ENCODE measurements around the gene TALDO1.

The TALDO1 gene

DNA sequence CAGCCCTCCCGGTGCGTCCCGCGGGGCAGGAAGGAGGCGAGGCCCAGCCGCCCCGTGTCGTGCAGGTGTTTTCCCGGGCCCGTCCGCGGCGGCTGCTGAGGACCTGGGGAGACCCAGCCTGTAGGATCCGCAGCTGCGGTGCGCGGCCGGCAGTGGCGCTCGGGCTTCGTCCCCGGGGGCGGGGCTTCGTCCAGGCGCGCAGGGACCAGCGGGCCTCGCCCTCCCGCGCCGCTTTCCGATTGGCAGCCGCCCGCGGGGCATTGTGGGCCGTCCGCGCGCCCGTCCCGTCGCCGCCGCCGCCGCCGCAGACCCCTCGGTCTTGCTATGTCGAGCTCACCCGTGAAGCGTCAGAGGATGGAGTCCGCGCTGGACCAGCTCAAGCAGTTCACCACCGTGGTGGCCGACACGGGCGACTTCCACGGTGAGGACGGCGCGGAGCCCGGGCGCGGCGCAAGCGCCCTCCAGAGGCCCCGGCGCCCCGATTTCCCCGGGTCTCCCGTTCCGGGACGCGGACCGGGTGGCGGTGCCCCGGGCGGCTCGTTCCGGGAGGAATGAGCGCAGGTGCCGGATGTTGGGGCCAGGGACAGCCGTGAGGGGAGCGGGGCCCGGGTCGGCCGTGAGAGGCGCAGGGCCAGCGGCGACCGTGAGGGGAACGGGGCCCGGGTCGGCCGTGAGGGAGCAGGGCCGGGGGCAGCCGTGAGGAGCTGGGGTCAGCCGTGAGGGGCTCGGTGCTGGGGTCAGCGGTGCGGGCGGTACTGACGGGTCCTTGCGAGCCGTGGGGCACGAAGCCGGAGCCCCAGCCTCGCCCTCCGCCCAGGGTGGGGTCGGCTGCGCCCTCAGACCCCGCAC, at the start of gene TALDO1:
Gene TALDO1 (plus strand): TSS at position 307 of the 849 bp plus-strand sequence. CDS start 18 bp downstream, at position 325.
- DNase-seq, result peak; percentile 93

DNA sequence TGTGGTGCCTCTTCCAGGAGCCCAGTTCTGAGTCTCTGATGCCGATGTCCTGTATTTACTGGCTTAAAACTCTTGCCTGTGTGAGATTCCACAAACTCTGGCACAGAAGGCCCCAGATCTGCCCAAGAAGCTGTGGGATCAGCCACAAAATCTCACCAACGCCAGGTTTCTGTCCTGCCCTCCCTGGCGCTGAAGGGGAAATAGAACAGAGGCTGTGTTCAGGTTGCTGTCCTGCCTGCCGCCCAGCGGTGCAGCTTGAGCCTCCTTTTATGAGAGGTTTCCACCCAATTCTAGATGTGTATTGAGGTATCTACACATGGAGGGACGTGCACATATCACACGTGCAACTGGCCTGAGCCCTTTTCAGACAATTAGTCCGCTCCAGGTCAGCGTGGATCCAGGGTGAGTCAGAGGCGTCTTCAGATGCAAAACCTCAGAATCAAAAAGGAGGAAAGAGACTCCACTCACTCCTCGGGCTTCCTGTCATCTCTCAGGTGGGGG, 49.4 kb upstream of the TALDO1 start:
- DNase-seq, result no peak

DNA sequence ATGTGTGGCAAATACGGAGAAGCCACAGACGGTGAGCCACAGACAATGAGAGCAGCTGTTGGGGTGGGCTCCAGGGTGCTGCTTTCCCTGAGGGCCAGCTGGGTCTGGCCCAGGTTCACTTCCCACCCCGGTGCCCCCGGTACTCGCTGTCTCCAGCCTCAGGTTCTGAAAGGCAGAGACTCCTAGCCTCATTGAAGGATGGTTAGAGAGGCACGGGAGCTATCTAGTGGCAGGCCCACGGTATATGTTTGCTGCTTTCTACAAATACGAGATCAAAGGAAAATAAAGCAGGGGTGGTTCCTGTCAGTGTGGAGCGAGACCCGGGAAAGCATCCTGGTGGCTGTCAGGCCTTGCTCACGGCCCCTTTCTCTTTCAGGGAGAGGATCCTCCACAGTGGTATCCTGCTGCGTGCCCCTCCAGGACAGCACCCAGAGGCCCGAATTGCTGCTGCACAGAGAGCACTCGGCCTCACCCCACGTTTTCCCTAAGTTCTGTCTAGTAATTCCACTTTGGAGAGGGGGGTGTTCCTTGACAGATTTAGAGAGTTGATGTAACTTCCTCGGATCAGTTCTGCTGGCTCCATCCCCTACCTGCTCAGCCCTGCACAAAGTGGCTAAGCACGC, 48.7 kb upstream of the TALDO1 start:
- no peak for DNase-seq

DNA sequence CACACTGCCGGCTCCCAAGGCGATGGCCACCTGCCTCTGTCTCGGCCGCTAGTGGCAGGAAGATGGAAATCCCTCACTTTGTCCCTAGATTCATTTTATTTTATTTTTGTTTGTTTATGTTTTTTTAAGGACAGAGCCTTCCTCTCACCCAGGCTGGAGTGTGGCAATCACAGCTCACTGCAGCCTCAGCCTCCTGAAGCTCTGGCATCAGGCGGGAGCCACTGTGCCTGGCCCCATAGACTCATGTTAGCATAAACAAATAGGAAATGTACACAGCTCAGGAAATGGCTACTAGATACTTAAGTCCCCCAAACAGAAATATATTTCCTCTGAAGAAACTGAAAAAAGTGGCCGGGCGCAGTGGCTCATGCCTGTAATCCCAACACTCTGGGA, 48.2 kb upstream of the TALDO1 start:
- DNase-seq, result no peak

DNA sequence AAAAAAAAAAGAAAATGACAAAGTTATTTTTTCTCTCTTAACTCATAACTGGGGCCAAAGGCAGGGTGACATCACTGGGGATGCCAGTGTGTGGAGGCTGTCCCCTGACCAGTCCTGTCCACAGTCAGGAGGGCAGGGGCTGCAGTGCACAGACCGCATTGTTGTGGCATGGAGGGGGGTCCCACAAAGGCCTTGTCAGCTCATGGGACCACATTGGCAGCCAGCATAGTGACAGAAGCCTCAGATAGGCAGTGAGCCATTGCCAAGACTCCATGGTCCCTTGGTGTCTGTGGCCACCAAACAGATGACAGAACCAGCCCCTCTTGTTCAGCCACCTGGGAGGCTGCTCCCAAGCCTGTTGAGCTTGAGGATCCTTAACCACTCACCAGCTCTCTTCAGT, 47.5 kb upstream of the TALDO1 start:
- no peak for DNase-seq

DNA sequence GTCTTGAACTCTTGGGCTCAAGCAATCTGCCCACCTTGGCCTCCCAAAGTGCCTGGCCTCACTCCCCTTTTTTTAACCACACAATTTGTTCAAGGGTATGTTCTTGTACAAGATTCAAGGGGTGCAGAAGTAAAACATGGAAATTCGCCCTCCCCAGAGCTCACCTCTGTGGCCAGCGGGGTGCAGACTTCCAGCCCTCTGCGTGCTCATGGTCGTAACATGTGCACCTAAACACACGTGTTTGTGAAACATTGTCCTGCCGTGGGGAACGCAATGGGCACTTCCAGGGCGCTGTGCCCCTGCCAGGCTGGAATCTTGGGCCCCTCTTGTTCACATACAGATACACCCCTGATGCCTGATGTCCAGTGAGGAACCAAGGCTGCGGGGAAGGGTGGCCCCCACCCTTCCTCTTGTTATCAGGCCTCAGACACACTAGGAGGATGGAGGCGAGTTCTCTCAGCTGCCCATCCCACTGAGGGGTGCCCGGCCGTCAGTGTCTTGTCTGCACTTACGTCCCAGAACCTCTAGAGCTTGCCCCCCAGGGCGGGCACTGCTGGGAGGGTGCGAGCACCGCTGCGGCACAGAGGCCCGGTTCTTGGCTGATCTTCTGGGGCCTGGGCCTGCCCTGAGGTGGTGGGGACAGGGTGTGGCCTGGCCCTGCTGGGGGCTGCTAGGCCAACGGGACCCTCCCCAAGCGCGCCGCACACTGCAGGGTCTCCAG, 45.4 kb upstream of the TALDO1 start:
- DNase-seq, result no peak

DNA sequence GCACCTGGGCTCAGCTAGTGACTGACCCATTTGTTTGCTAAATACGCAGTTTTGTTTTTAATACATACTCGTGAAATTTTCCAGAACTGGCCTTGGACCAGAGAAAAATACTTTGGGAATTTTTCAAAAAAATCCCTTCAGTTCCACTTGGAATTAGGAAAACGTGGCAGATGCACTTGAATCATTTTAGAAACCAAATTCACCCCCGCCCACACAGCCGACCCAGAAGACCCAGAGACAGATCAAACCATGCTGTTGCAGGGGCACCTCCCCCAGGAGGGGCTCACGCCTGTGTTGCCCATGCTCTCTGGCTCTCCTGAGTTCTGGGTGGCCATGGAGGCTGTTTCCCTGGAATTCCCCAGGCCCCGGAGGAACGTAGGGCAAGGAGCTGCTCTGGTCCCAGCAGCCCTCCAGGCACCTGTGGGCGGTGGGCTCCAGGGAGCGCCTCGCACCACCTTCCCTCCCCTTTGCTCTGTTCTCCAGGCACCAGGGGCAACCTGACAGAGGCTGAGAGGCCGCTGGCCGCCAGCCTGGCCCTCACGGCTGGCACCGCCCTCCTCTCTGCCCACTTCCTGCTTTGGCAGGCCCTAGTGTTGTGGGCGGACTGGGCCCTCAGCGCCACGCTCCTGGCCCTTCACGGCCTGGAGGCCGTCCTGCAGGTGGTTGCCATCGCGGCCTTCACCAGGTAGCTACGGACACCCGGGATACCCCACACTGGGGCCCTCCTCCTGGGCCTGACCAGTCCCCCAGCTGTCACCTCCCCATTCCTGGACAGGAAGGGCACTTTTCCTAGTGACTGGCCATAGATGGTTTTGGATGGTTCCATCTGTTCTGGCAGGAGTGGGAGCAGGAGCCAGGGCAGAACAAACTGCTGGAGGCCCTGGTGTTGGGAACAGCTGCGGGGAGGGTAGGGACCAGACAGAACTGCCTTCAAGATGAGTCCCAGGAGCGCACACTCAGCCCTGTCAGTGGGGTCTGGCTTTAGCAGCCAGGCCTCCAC, 44.5 kb upstream of the TALDO1 start:
- DNase-seq, result no peak

DNA sequence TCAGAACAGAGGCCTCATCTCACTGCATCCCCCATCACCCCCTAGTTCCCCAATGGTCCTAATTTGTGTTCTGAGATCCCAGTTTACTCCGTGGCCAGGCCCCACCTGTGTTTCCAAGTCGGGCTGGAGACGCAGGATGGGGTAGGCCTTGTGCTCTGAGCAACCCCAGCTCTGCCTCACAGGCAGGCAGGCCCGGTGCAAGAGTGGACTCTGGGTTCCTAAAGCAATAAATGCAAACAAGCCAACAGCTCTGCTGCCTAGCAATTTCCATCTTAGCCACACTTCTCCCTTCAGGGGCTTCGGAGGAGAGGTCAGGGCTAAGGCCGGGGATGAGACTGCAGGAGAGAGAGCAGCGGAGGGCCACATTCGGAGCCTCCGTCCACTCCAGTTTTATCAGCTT, 43.8 kb upstream of the TALDO1 start:
- no peak for DNase-seq

DNA sequence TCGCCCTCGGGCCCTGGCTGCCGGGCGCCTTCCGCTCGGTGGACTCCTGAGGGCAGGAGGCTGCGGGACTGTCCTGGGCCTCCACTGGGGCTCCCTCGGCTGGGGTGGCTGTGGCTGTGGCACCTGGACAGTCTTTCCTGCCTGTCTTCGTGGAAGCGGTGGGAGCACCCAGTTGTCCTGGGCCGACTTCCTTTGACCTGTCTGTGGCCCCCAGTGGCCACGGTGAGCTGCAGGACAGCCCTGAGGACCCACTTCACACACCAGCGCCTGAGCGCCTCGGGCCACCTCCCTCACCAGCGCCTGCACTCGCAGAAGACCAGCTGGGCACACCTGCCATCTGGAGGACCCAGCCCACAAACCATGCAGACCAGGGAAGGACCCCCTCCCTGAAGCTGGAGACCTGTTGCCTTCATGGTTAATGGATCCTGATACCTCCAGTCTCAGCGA, 43.0 kb upstream of the TALDO1 start:
- DNase-seq, result no peak

DNA sequence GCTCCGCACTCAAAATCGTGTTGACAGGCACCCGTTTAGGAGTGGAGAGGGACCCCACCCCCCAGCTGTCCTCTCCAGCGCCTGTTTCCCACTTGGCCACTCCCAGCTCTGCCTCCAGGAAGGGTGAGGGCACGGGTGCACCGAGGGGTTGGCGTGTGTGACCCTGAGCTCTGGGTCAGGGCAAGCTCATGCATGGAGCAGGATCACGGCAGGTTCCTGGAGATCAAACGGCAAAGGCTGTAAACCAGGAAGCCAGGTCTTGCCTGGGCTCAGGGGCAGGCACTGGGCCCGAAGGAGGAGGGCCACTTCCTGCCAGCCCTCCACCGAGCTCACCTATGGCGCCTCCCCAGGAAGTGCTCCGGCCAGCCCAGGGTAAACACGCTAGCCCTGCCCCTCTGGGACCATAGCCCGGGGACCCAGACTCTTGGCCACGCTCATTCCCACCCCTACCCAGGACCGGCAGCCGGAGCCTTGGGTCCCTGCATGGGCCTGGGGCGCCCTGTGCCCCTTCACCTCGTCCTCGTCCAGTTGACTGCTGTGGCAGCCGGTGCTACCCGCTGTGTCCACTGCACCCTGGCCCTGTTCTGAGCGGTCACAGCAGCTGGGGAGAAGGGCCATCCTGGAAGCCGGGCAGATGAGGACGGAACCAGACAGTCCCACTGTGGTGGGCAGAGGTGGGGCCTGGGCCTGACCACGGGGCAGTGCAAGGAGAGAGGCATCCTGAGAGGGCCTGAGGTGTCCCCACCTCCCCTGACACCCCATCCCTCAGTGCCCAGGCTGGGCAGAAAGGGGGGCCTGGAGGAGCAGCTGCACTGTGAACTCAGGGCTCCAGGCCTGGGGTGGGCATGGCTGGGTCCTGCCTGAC, 42.3 kb upstream of the TALDO1 start:
- DNase-seq, result no peak

DNA sequence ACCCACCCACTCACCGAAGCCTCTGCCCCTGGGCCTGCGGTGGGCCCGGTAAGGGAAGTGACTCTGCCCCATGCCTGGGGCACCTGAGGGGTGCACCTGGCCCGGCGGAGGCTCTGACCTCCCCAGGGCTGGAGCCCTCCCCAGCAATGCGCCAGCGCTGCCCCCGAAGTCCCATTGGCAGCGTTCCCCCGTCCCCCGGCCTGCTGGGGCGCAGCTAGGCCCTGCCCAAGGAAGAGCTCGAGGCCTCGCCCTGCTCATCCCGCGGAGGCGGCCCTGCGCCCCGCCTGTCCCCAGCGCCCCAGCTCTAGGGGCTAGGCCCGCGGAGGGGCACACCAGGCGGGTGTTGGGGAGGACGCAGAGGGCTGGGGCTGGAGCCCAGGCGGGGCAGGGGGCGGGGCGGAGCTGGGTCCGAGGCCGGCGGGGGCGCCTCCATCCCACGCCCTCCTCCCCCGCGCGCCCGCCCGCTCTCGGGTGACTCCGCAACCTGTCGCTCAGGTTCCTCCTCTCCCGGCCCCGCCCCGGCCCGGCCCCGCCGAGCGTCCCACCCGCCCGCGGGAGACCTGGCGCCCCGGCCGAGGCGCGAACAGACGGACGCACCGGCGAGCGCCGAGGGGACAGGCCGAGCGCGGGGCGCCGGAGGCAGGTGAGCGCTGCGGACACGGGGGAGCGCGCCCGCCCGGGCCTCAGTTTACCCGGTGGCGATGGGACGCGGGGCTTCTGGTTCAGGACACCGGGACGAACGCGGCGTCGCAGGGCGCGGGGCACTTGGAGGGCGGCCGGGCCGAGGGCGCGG, 41.4 kb upstream of the TALDO1 start, which contains the start of gene EPS8L2:
Gene EPS8L2 (plus strand): TSS at position 586 of the 793 bp plus-strand sequence. CDS start 3,177 bp downstream, outside the sequence.
- no peak for DNase-seq

DNA sequence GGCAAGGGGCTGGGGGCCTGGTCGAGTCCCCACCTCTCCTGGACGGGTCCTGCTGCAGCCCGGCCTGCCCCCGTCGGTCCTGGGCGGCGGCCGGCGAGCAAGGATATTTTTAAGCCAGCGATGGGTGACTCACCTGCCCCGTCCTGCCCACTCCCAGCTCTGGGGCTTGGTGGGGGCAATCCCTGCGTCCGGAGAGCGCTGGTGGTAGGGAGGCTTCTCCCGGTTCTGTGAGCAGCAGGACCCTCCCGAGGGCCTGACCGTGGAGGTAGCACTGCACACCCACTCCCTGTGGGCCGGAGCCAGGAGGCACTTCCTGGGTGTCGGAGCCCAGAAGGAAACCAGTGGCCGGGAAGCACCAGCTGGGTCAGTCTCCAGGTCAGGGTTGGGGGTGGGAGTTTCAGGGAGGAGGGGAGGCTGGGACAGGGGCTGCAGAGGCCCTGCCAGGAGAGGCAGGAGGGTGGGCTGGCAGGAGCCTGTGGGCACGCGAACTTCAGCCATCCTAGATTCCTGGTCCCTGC, 40.8 kb upstream of the TALDO1 start:
- DNase-seq, result no peak

DNA sequence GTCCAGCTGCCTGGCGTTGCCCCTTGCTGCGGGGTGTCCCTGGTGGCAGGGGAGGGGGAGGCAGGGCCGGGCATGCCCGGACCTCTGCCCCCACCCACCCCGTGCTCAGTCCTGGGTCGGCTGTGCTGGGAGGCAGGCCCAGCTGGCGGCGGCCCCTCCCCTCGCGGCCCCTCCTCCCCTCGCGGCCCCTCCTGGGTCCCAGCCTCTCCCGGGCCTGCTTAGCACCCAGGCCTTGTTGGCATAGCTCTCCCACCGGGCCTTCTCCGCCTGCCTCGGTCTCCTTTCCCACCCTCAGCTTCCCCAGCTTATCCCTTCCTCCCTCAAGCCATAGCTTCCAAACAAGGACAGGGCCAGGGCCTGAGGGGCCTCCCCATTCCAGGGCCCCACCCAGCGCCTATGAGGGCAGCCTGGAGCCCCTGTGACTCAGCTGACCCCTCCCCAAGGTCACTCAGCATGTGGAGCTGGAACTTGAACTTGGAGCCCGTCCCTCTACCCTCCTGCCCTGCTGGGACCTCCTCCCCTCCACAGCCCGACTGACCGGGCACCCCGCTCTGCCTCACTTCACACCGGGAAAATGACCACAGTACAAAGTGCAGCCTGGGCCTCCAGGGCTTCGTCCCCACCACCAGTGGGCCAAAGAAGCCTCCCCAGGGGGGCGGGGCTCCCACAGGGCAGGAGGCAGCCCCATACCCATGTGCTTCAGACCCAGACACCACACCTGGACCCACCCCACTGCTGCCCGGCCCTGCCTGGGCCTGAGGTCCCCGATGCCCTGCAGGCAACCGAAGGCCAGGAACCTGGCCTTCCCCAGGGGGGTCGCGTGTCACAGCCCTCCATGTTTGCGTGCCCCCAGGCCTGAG, 40.1 kb upstream of the TALDO1 start:
- DNase-seq, result no peak

DNA sequence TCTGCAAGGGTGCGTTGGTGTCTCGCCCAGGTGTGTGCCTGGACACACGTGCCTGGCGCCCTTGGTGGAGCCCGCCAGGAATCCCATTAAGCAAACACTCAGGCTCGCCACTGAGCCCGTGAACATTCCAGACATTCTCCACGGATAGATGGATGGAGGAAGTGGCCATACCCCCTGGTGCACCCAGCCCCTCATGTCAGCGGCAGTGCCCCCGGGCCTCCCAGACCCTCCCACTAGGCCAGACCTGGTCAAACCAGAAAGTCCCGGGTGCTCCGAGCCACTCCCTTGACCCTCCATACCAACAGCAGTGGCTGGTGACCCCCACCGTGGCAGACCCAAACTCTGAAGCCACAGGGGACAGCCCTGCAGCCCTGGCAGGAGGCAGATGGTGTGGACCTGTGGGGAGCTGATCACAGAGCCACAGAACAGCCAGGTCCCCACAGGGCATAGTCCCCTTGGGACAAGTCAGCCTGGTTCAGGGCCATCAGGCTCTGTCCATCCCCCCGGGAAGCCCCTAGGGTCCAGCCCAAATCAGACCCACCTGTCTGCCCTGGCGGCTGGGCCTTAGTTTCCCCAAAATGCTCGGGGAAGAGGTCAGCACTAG, 39.3 kb upstream of the TALDO1 start:
- no peak for DNase-seq

DNA sequence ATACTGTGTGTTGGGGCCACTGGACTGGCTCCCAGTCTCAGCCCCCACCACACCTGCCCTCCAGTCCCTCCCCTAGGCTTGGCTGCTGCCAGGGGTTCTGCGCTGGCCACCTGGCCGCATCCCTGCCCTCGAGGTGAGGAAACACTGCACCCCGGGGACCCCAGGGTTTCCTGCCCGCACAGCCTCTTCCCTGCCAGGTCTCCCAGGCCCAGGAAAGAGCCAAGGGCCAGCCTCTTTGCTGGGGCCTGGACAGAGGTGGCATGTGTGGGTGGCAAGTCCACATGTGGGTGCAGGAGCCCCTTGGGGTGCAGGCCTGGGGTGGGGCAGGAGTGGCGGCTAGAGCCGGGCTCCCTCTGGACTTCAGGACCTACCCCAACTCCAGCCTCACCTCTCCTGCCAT, 38.8 kb upstream of the TALDO1 start:
- no peak for DNase-seq

DNA sequence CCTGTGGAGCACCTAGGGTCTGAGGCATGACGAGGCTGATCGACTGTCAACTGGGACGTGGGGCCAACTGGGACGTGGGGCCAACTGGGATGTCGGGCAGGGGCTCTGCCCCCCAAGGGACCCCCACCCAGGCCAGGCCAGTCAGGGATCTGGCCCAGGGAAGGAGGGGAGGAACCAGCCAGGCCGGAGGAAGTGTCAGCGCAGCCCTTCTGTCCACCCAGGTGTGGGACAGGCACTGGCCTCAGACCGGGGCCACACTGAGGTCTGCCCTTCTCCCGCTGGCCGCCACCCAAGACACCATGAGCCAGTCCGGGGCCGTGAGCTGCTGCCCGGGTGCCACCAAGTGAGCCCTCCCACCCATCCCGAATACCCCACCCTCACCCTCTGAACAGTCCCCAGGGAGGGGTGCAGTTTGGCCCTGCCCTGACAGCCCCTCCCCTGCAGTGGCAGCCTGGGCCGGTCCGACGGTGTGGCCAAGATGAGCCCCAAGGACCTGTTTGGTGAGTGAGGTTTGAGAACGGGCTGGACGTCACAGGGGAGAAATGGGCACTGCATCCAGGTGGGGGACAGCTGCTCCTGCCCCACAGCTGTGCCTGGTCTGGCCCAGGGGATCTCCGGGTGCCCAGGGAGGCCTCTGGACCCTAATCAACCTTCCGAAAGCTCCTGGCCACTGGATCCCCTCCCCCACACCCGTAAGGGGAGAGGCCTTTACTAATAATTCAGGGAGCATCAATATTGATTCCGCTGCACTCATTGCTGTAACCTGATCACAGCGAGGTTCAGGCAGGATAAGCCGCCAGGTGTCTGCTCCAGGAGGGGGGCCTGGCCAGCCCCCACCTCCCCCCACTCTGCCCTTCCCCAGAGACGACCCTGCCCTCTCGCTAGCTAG, 37.9 kb upstream of the TALDO1 start:
- no peak for DNase-seq

DNA sequence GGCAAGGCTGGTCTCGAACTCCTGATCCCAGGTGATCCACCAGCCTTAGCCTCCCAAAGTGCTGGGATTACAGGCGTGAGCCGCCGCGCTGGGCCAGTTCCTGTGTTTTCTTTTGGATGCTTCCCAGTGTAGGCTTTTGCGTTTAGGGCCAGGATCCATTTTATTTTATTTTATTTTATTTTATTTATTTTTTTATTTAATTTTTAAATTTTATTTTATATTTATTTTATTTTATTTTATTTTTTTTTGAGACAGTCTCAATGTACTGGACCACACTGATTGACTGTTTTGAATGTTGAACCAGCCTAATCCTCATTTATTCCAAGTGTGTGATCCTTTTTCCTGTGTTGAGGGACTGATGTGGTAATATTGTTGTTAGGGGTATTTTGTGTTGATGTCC, 32.8 kb upstream of the TALDO1 start:
- no peak for DNase-seq

Data from NCI-H345 (cell line).